Superior temporal gyrus (tissue), 1 donor: ENCODE measurements around the gene TMEM132C.
A peak's percentile ranks its signal among the peaks of the same experiment; 100 is the strongest.
"Not testable (repeated sequence)": the region's sequence is repeated elsewhere in the genome, so short reads cannot be mapped to it uniquely, and the experiment has no call there.

Source experiments
- DNase-seq: peaks from one replicate; pipeline ENCODE4 v3.0.0-alpha.2; 2016; ENCODE audit errors: extremely low spot score

The TMEM132C gene

GRCh38 chr12:128267131-128267622 is at the start of gene TMEM132C:
Gene TMEM132C (plus strand): TSS chr12:128267170. CDS start chr12:128267403, 233 bp downstream.
- DNase-seq, result no peak

GRCh38 chr12:128224226-128224625 is 42.7 kb upstream of the TMEM132C start:
- DNase-seq, result no peak

DNA sequence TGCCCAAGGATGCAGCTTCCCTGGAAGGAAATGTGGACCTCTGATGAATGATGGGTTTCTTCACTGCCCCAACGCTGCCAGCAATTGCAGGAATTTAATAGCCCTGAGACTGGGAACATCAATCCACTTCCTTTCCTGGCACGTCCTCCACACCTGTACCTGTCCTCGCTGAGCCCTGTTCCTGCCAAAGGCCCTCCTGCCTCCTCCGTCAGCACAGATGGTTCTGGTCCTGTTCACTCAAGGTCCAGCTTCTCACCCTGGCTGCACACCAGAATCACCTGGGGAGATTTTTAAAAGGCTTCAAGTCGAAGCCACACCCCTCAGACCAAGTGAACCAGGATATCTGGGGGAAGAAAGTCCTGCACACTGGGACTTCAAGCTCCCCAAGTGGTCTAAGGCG is 38.4 kb upstream of the TMEM132C start:
- no peak for DNase-seq

DNA sequence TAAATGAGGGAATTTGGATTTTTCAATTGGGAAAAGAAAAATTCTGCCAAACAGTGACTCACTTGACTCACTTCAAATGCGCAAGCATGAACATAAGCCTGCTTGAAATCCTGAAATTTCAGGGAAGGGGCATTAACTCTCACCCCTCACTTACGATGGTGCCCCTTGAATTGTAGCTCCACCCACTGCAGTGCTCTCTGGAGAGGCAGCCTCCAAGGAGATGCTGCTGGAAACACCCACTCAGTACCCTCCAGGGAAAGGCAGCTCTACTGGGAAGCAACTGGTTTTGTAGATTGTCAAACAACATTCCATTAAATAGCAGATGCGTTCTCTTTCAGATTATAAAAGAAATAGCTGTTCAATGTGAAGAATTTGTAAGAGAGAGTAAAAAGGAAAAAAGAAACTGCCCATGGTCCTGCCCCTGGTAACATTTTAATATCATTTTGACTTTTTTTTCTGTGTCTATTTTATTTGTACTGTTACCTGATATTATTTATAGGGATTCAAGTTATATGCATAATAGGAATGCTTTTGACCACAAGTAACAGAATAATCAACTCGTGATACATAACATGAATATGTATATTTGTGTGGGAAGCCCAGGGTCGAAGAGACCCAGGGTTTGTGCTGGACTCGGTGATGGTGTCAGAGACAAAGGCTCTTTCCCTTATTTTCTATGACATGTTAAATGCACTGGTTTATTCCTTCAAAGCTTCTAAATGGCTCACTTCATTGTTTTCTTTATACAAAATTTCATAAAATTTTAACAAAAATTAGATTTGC is 31.1 kb upstream of the TMEM132C start:
- no peak for DNase-seq

DNA sequence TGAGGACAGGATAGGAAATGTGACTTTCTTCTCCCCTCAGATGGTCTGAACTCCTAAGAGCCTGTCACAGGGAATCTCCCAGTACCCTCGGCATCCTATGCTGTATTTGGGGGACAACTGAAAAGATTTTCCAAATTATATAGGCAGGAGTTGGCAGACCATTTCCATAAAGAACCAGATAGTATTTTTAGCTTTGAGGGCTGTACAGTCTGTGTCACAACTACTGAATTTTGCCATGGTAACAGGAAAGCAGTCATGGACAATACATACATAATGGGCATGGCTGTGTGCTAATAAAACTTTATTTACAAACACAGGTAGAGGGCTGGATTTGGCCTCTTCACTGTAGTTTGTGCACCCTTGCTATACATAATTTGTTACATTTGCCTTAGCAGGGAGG is 30.4 kb upstream of the TMEM132C start:
- no peak for DNase-seq

DNA sequence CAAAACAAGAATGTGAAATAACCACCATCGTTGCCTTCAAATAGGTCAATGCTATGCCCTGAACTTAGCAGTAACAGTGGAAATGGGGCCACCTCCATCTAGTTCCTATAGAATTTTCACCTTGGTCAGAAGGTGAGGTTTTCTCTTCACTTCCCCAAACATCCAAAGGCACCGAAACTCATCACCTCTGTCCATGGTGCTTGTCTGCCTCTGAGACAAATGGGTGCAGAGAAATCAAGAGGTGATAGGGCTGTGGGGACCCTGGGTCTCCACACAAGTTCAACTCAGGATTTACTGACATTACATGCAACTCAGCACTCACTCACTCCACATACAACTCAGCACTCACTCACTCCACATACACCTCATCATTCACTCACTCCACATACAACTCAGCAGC is 26.2 kb upstream of the TMEM132C start:
- DNase-seq, result no peak

- DNase-seq, result no peak
These were observed 21.8 kb upstream of the TMEM132C start for GRCh38 chr12:128245121-128245520.

DNA sequence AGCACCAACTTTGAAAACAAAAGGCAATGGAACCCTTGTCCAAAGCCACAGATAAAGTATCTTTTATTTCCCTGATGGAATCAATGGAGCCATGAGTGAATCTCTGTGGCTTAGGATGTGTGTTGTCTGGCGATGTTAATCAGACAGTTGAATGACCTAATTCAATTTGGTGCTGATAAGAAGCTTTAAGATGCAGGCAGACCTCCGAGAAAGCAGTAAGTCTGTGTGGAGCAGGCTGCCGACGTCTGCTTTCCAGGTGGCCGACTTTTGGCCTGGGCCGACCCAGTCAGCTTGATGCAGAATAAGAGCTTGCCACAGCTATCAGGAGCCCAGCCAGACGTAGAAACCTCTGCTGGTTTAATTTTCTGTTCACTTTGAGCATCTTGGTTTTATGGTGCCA is 21.1 kb upstream of the TMEM132C start:
- DNase-seq, result no peak

- DNase-seq, result no peak
These were observed 16.9 kb upstream of the TMEM132C start for GRCh38 chr12:128250096-128250495.

- DNase-seq, result not testable (repeated sequence)
These were observed 13.1 kb upstream of the TMEM132C start for GRCh38 chr12:128253829-128254228.

DNA sequence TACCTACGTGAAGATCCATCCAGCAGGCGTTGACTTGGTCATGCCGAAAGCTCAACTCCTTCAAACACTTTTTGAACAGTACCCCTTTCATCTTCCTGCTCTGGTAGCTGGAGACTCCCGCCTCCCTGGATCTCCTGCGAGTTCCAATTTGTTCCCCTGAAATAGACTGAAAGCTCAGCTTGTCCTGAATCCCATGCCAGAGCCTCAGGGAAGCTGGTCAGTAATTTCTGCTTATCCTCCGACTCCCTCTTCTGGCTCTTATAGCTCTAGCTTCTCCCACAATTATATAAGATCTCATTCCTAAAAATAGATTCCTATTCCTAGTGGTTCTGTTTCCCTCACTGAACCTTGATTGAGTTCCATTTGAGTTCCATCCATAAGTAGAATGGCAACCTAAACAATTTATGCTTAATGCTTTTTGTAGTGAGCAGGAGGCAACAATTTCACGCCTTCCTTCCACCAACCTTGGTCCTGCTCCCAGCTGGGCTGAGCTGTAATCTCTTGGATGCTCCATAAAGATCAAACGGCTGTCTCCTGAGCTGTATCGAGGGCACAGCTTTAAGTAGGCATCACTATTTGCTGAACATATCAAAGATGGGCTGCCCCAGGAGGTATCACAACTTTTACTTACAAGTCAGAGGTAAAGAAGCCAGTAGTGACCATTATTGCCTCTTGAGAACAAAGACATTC is 8.0 kb upstream of the TMEM132C start:
- DNase-seq, result peak; percentile 87

- DNase-seq, result peak; percentile 92
These were observed 7.4 kb upstream of the TMEM132C start for GRCh38 chr12:128259556-128260070.

- no peak for DNase-seq
These were observed 5.2 kb upstream of the TMEM132C start for GRCh38 chr12:128261757-128262156.

- no peak for DNase-seq
These were observed 1.4 kb upstream of the TMEM132C start for GRCh38 chr12:128265566-128265965.

DNA sequence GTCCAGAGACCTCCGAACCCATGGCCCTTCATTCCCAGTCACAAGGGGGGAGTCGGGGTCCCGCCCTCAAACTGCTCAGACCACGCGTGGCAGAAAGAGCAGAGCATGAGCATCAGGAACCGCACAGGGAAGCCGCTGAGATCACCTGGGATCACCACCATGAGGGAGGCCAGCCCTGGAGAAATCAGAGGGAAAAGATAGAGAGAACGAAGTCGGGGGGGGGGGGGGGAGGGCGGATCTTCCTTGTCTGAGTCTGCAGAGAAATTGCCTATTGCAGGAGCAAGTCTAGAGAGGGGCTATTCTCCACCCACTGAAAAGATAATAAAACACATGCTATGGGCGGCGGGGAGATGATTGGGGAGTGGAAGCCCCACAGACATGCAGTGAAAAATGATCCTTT is 884 bp upstream of the TMEM132C start:
- DNase-seq, result no peak

DNA sequence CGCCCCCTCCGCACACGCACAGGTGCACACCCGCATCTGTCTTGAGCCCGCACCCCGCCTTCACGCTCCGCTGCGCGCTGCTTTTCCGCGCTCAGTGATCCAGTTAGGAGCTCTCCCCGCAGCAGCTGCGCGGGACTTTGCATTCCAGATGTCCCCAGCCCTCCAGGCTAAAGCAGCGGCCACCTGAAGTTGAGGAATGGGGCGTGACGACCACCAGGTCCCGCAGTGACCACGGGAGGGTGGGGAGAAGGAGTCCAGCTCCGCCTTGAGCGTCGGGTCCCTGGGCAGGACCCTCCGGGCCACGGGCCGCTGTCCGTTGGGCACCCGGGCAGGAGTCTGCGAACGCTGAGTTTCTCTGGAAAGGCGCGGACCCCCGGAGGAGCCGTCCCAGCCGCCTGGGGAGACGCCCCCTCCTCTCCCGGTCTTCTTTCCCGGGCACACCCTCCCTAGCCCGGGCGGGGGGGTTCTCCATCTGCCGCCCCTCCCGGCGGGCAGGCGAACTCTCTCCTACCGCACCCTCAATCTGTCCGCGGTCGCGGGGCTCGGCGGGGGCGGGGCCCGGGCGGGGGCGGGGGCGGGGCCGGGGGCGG is 334 bp upstream of the TMEM132C start:
- DNase-seq, result no peak

- DNase-seq, result no peak
These were observed 845 bp downstream of the TMEM132C start for GRCh38 chr12:128267651-128268378.

GRCh38 chr12:128268379-128268995 is 1.5 kb downstream of the TMEM132C start:
- peak; percentile 13 for DNase-seq

DNA sequence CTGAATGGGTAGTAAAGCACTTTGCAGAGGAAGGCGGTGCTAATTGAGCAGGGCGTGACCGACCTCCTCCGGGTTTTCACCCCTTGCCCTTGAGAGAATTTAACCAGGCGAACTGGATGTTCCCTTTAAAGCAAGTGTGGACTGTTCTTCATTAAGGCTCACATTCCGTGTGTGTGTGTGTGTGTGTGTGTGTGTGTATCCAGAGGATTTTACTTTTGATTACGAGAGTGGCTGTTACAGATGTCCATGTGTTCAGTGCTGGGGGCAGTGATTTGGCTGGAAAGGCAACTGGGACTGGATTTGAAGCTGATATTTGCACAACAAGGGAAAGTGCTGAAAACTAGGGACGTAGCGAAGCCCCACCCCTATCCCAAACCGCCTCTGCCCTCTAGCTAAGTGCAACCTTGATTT is 2.2 kb downstream of the TMEM132C start:
- no peak for DNase-seq

GRCh38 chr12:128276471-128276870 is 9.5 kb downstream of the TMEM132C start:
- no peak for DNase-seq

- DNase-seq, result no peak
These were observed 20.0 kb downstream of the TMEM132C start for GRCh38 chr12:128286970-128287369.
